DND-41 (cell line): ENCODE measurements around the gene SEPHS1.

ENCODE experiments used
- ATAC-seq: fragments of 200-7000 bp; cut with Tn5 transposase; 3 replicates; pipeline ENCODE4 v1.9.1; 2021; ENCODE audit warnings: low read depth; ENCODE audit not compliant: insufficient read depth
- DNase-seq: peaks from one replicate; pipeline ENCODE4 v3.0.0-alpha.2; 2020
- H2AFZ ChIP-seq: 2 replicates; pipeline ENCODE4 v1.6.0; 2012; ENCODE audit warnings: low read depth, low read length
- H3K27ac ChIP-seq: 2 replicates; pipeline ENCODE4 v1.5.1; 2012; ENCODE audit warnings: low read length, inconsistent platforms
- H3K27me3 ChIP-seq: fragments of 200-600 bp; sonication (generic); 2 replicates; pipeline ENCODE4 v1.6.0; 2012; ENCODE audit warnings: low read length, mild to moderate bottlenecking, inconsistent platforms; ENCODE audit not compliant: insufficient read depth, poor library complexity
- H3K36me3 ChIP-seq: 2 replicates; pipeline ENCODE4 v1.5.1; 2012; ENCODE audit warnings: low read length, inconsistent platforms; ENCODE audit not compliant: insufficient read depth
- H3K4me1 ChIP-seq: 2 replicates; pipeline ENCODE4 v1.5.1; 2012; ENCODE audit warnings: mild to moderate bottlenecking, low read length; ENCODE audit not compliant: insufficient read depth
- H3K4me2 ChIP-seq: 2 replicates; pipeline ENCODE4 v1.6.0; 2012; ENCODE audit warnings: mild to moderate bottlenecking, moderate library complexity, low read length, inconsistent platforms; ENCODE audit not compliant: insufficient read depth
- H3K4me3 ChIP-seq, 2 experiments: fragments of 200-600 bp in 1 of 2; shearing (Covaris generic) in 1 of 2; 2 replicates each; pipeline ENCODE4 v1.5.1; 2012 to 2016; ENCODE audit warnings: inconsistent platforms in 2 of 2, low read length in 2 of 2, mild to moderate bottlenecking in 2 of 2, low read depth in 1 of 2, moderate library complexity in 1 of 2
- H3K79me2 ChIP-seq: 2 replicates; pipeline ENCODE4 v1.6.0; 2012; ENCODE audit warnings: low read length, inconsistent platforms; ENCODE audit not compliant: insufficient read depth
- H3K9ac ChIP-seq: 2 replicates; pipeline ENCODE4 v1.6.0; 2012; ENCODE audit warnings: low read depth, mild to moderate bottlenecking, inconsistent platforms, low read length, moderate library complexity
- H3K9me3 ChIP-seq: 2 replicates; pipeline ENCODE4 v1.5.1; 2012; ENCODE audit warnings: low read length, moderate library complexity, mild to moderate bottlenecking, inconsistent platforms; ENCODE audit not compliant: insufficient read depth, severe bottlenecking
- H4K20me1 ChIP-seq: 2 replicates; pipeline ENCODE4 v1.6.0; 2012; ENCODE audit warnings: low read length; ENCODE audit not compliant: insufficient read depth
- EZH2 ChIP-seq: IDR thresholded peaks from 3 replicates; pipeline ENCODE4 v1.6.1; 2012; ENCODE audit warnings: borderline replicate concordance, low read depth, mild to moderate bottlenecking, moderate library complexity, low read length, inconsistent platforms; ENCODE audit not compliant: severe bottlenecking
- TF ChIP-seq, protein P1 (sequence below): IDR thresholded peaks from 2 replicates; pipeline ENCODE4 v1.5.1; 2012; ENCODE audit warnings: borderline replicate concordance, low read length, moderate library complexity, mild to moderate bottlenecking; ENCODE audit not compliant: poor library complexity, severe bottlenecking; ENCODE audit errors: extremely low read depth

The SEPHS1 gene

DNA sequence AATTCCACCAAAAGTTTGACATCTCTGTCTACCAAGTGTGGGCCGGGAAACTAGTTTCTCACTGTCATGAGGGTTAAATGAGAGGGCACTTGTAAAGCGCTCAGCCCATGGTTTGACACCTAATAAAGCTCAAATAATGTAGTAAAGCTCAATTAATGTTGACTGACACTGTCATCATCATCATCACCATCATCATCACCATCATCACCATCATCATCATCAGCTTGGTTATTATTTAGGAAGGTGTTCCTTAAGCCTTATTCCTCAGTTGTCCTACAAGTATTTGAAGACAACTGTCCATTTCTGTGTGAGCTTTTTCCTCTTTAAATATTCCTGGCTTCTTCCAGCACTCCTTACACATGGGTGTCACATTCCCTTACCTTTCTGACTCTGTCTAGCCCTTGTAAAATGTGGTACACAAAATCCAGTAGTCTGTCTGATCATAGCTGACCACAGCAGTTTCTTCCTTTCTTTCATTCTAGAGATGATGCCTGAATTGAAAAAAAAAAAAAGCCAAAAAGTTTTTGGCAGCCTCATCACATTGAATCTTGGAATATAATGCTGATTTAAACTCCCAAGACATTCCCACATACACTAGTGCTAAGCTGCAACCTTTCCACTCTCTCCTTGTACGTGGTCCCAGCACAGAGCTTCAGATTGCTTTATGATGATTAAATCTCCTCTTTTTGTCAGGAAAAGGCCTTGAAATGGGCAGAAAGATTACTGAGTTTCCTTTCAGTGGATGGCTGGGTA lies 40.6 kb upstream of the SEPHS1 start:
- no peak overlapping the region for H3K4me2 ChIP-seq
- no peak overlapping the region for H3K9ac ChIP-seq
- H3K4me1 ChIP-seq = no peaks in the 10 kb centered on the region
- no peak for ATAC-seq
- H3K27ac ChIP-seq = no peak overlapping the region
- TF ChIP-seq, protein P1, sequence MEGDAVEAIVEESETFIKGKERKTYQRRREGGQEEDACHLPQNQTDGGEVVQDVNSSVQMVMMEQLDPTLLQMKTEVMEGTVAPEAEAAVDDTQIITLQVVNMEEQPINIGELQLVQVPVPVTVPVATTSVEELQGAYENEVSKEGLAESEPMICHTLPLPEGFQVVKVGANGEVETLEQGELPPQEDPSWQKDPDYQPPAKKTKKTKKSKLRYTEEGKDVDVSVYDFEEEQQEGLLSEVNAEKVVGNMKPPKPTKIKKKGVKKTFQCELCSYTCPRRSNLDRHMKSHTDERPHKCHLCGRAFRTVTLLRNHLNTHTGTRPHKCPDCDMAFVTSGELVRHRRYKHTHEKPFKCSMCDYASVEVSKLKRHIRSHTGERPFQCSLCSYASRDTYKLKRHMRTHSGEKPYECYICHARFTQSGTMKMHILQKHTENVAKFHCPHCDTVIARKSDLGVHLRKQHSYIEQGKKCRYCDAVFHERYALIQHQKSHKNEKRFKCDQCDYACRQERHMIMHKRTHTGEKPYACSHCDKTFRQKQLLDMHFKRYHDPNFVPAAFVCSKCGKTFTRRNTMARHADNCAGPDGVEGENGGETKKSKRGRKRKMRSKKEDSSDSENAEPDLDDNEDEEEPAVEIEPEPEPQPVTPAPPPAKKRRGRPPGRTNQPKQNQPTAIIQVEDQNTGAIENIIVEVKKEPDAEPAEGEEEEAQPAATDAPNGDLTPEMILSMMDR = no peak
- TF ChIP-seq EZH2 = no peak
- peaks cover 4% of the 10 kb centered on the region for H3K27me3 ChIP-seq
- H4K20me1 ChIP-seq = no peaks in the 10 kb centered on the region
- no peaks in the 10 kb centered on the region for H3K79me2 ChIP-seq
- H3K9me3 ChIP-seq = no peaks in the 10 kb centered on the region
- no peak overlapping the region for H3K4me3 ChIP-seq
- no peak overlapping the region for H2AFZ ChIP-seq
- H3K36me3 ChIP-seq = no peaks in the 10 kb centered on the region
- DNase-seq = no peak

DNA sequence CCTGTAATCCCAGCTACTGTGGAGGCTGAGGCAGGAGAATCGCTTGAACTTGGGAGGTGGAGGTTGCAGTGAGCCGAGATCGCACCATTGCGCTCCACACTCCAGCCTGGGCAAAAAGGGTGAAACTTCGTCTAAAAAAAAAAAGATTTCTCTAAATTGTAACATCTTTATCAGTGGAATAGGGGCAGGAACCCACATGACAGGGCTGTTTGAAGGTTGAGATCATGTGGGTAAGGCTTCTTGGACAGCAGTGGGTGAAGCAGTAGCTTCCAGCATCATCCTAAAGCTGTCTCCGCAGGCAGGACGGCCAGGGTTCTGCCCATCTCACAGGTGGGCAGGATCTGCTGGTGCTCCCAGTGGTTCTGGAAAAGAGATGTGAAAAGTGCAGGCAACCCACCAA lies 37.9 kb upstream of the SEPHS1 start:
- Histone ChIP-seq H3K4me3 (no peak overlapping the region), H3K36me3 (no peaks in the 10 kb centered on the region), H3K27me3 (peaks cover 10% of the 10 kb centered on the region), H4K20me1 (no peaks in the 10 kb centered on the region), H2AFZ (no peak overlapping the region), H3K27ac (no peak overlapping the region), H3K9ac (no peak overlapping the region), H3K79me2 (no peaks in the 10 kb centered on the region), H3K4me1 (no peaks in the 10 kb centered on the region), H3K9me3 (no peaks in the 10 kb centered on the region), H3K4me2 (no peak overlapping the region)
- TF ChIP-seq, protein P1 = no peak
- TF ChIP-seq EZH2 = no peak
- ATAC-seq = no peak
- no peak for DNase-seq

DNA sequence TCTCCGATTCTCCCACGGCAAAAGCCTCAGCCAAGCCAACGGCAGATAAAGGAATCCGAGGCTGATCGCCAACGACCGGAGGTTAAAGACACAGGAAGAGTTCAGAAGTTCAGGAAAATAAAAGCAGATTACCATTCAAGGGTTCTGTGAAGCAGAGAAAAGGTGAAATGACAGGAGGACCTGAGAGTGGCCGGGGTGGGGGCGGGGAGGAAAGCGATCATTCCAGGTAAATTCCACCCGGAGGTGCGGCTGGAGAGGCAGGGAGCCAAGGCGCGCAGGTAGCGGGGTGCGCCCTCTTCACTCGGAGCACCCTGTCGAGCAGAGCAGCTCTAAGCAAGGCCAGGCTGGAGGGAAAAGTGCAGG lies 35.3 kb upstream of the SEPHS1 start:
- ATAC-seq (no peak), DNase-seq (no peak)
- Histone ChIP-seq H3K27me3 (peaks cover 6% of the 10 kb centered on the region), H3K9me3 (no peaks in the 10 kb centered on the region), H3K4me1 (no peaks in the 10 kb centered on the region), H3K27ac (no peak overlapping the region), H2AFZ (no peak overlapping the region), H3K4me2 (no peak overlapping the region), H3K79me2 (no peaks in the 10 kb centered on the region), H4K20me1 (no peaks in the 10 kb centered on the region), H3K9ac (no peak overlapping the region), H3K4me3 (no peak overlapping the region), H3K36me3 (no peaks in the 10 kb centered on the region)
- TF ChIP-seq, protein P1 = no peak
- TF ChIP-seq EZH2 = no peak
